22Rv1 (cell line): ENCODE measurements around the gene LRRC3.

ENCODE experiments used
- H3K27ac ChIP-seq: fragments of 450-650 bp; 2 replicates; pipeline ENCODE4 v1.5.1; 2017
- CTCF ChIP-seq: fragments of 450-650 bp; IDR thresholded peaks from 2 replicates; pipeline ENCODE4 v1.5.1; 2017; ENCODE audit warnings: mild to moderate bottlenecking
- ZFX ChIP-seq: fragments of 450-650 bp; IDR thresholded peaks from 2 replicates; pipeline ENCODE4 v1.6.1; 2017; ENCODE audit warnings: antibody characterized with exemption, borderline replicate concordance

The LRRC3 gene

GRCh38 chr21:44471341-44471740, 16.0 kb downstream of the LRRC3 start:
- no peak for TF ChIP-seq CTCF
- TF ChIP-seq ZFX: no peak
- H3K27ac ChIP-seq: no peak overlapping the region

- TF ChIP-seq CTCF: no peak
- TF ChIP-seq ZFX: no peak
- no peak overlapping the region for H3K27ac ChIP-seq
These were observed 16.7 kb downstream of the LRRC3 start for GRCh38 chr21:44471996-44472395.

GRCh38 chr21:44473915-44474555, 18.7 kb downstream of the LRRC3 start:
- TF ChIP-seq CTCF (no peak), ZFX (no peak)

GRCh38 chr21:44475266-44475845, 20.0 kb downstream of the LRRC3 start:
- no peak overlapping the region for H3K27ac ChIP-seq
- no peak for TF ChIP-seq CTCF

More at GRCh38 chr21:44473915-44474555, 18.7 kb downstream of the LRRC3 start:
- no peak overlapping the region for H3K27ac ChIP-seq

GRCh38 chr21:44477131-44477530, 21.8 kb downstream of the LRRC3 start:
- H3K27ac ChIP-seq: no peak overlapping the region
- TF ChIP-seq CTCF (no peak), ZFX (no peak)

- no peak overlapping the region for H3K27ac ChIP-seq
- TF ChIP-seq CTCF (no peak), ZFX (no peak)
These were observed 22.4 kb downstream of the LRRC3 start for GRCh38 chr21:44477712-44478111.

GRCh38 chr21:44478124-44478800, 23.0 kb downstream of the LRRC3 start:
- no peak overlapping the region for H3K27ac ChIP-seq
- TF ChIP-seq CTCF: no peak
- TF ChIP-seq ZFX: no peak
